ENCODE data around the gene SEC14L1. TPM values are rescaled to one million over a fixed set of nuclear protein-coding genes. Genes with fewer than 3 reads are reported as not detected.
"Not testable (repeated sequence)": the region's sequence is repeated elsewhere in the genome, so short reads cannot be mapped to it uniquely, and the experiment has no call there.

SEC14L1 gene
- total RNA-seq, 2 donors from 2014 or later, result 66.1 to 78.3 TPM

GRCh38 chr17:77111165-77111933 is 29.4 kb upstream of the SEC14L1 start:
- DNase-seq (ENCODE audit: low spot score); intact Hi-C loops (cut with DNase I): not testable (repeated sequence)

GRCh38 chr17:77111934-77112296 is 28.9 kb upstream of the SEC14L1 start:
- no peak for DNase-seq (ENCODE audit: low spot score)
- intact Hi-C loops (cut with DNase I), result no loop called here

- DNase-seq (ENCODE audit: low spot score), result no peak
- intact Hi-C loops (cut with DNase I), result no loop called here
These were observed 25.3 kb upstream of the SEC14L1 start for GRCh38 chr17:77115510-77115909.

- intact Hi-C loops (cut with DNase I), result no loop called here
- DNase-seq (ENCODE audit: low spot score), result no peak
These were observed 24.8 kb upstream of the SEC14L1 start for GRCh38 chr17:77115947-77116346.

GRCh38 chr17:77116371-77116860 is 24.4 kb upstream of the SEC14L1 start:
- intact Hi-C loops (cut with DNase I), result no loop called here

GRCh38 chr17:77117415-77117814 is 23.4 kb upstream of the SEC14L1 start:
- intact Hi-C loops (cut with DNase I), result no loop called here

More at GRCh38 chr17:77116371-77116860, 24.4 kb upstream of the SEC14L1 start:
- DNase-seq (ENCODE audit: low spot score), result no peak

GRCh38 chr17:77118251-77118928 is 22.4 kb upstream of the SEC14L1 start:
- intact Hi-C loops (cut with DNase I), result no loop called here
- no peak for DNase-seq (ENCODE audit: low spot score)

More at GRCh38 chr17:77117415-77117814, 23.4 kb upstream of the SEC14L1 start:
- no peak for DNase-seq (ENCODE audit: low spot score)

- intact Hi-C loops (cut with DNase I), result no loop called here
- DNase-seq (ENCODE audit: low spot score), result no peak
These were observed 21.0 kb upstream of the SEC14L1 start for GRCh38 chr17:77119668-77120301.

- intact Hi-C loops (cut with DNase I), result no loop called here
- DNase-seq (ENCODE audit: low spot score), result no peak
These were observed 19.9 kb upstream of the SEC14L1 start for GRCh38 chr17:77120868-77121267.

- DNase-seq (ENCODE audit: low spot score), result no peak
- intact Hi-C loops (cut with DNase I), result no loop called here
These were observed 16.4 kb upstream of the SEC14L1 start for GRCh38 chr17:77124192-77124889.

- intact Hi-C loops (cut with DNase I), result no loop called here
- DNase-seq (ENCODE audit: low spot score), result no peak
These were observed 15.3 kb upstream of the SEC14L1 start for GRCh38 chr17:77125432-77125901.

- intact Hi-C loops (cut with DNase I), result no loop called here
- DNase-seq (ENCODE audit: low spot score), result no peak
These were observed 14.2 kb upstream of the SEC14L1 start for GRCh38 chr17:77126519-77126918.

GRCh38 chr17:77127735-77128361 is 12.9 kb upstream of the SEC14L1 start:
- intact Hi-C loops (cut with DNase I), result no loop called here
- DNase-seq (ENCODE audit: low spot score), result peak; percentile 90

GRCh38 chr17:77128896-77129567 is 11.7 kb upstream of the SEC14L1 start:
- intact Hi-C loops (cut with DNase I), result no loop called here
- DNase-seq (ENCODE audit: low spot score), result no peak

- intact Hi-C loops (cut with DNase I), result no loop called here
- DNase-seq (ENCODE audit: low spot score), result no peak
These were observed 11.0 kb upstream of the SEC14L1 start for GRCh38 chr17:77129568-77130301.

- DNase-seq (ENCODE audit: low spot score), result no peak
- intact Hi-C loops (cut with DNase I), result no loop called here
These were observed 10.2 kb upstream of the SEC14L1 start for GRCh38 chr17:77130525-77130924.

- intact Hi-C loops (cut with DNase I), result no loop called here
- DNase-seq (ENCODE audit: low spot score), result no peak
These were observed 8.9 kb upstream of the SEC14L1 start for GRCh38 chr17:77131904-77132303.
